GM19324 (cell line): ENCODE data around the gene DUXB.

Experiments
- ATAC-seq: cut with Tn5 transposase; IDR thresholded peaks from one replicate; pipeline ENCODE4 v1.9.1; 2021; ENCODE audit warnings: mild to moderate bottlenecking, moderate library complexity; ENCODE audit not compliant: unreplicated experiment, low FRiP score

DUXB gene, protein sequence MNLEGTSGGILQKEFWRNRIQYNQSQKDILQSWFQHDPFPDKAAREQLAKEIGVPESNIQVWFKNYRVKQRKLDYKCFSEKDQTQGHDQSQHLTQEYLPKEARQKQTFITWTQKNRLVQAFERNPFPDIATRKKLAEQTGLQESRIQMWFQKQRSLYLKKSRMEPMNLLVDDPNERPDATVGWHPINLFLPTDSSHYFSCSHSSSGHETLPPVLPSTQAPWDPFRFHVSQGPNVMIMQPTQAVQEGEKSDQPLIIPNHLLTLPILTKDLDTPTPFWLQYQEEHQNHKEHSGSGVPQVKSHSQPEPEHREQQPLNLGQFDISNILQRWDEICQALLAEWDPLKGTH

GRCh38 chr16:75701361-75701760 is at the start of gene DUXB:
Gene DUXB (minus strand): TSS chr16:75701461. CDS start chr16:75701418, 43 bp downstream.
- ATAC-seq: no peak

DNA sequence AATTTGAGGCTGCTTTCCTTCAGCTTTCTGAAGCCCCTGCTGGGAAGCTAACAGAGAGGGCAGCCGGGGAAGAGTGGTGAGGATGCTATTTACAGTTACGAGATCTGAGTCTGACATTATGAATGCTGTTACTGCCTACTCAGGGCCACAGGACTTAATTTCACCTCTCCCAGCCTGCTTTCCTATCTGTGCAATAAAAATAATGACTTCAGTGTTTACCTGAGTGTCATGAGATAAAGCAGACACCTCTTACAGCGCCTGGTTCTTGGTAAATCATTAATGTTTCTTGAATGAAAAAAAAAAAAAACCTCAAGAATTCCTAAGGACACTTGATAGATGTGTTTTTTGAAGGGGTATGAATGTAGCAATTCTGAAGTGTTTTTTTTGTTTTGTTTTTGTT is 49.3 kb upstream of the DUXB start:
- ATAC-seq: no peak

DNA sequence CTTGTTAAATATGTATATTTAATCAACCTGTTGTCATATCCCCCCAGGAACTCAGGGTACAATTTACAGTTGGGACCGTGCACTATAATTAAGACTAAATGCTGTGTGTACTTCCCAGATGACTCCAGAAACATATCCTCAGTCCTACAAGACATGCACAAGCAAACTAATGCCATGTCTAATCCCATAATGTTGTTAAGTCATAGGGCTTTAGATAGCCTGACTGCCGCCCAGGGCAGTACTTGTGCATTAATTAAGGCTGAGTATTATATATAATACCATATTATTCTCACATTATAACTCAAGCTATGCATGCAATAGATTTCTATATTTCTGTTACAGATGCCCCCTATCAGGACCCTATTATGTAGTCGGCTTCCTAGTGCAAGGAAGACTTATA is 45.1 kb upstream of the DUXB start:
- ATAC-seq: no peak

GRCh38 chr16:75745823-75746222 is 44.6 kb upstream of the DUXB start:
- no peak for ATAC-seq

DNA sequence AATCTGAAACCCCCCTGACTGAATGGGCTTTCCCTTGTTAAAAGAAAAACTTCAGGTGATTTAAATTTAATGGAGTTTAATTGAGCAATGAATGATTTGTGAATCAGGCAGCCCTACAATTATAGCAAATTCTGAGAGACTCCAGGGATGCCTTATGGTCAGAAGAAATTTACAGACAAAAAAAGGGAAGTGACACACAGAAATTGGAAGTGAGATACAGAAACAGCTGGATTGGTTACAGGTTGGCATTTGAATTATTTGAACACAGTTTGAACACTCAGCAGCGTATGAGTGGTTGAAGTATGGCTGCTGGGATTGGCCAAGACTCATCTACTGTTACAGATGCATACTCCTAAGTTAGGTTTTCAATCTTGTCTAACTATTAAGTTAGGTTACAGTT is 44.0 kb upstream of the DUXB start:
- no peak for ATAC-seq

- ATAC-seq: no peak
These were observed 41.3 kb upstream of the DUXB start for GRCh38 chr16:75742424-75743047.

- no peak for ATAC-seq
These were observed 32.3 kb upstream of the DUXB start for GRCh38 chr16:75733305-75734211.

- no peak for ATAC-seq
These were observed 31.6 kb upstream of the DUXB start for GRCh38 chr16:75732871-75733270.

GRCh38 chr16:75727221-75727620 is 26.0 kb upstream of the DUXB start:
- no peak for ATAC-seq

DNA sequence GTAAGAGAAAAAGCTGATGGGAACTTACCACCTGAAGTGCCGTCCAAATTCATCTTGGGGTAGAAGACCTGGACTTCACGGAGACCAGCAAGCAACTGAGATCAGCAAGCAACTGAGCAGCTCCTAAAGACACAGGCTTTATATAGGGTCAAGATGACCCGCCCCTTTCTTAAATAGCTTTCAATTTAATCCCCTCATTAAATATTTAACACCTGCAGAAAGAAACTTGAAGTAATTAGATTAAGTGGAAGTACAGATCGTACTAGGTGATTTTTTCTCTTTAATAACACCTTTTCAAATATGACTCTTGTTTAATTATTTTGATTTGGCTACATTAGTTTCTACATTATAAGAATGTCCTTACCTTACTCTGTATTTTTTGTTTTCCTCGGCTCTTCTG is 25.1 kb upstream of the DUXB start, which contains the start of gene CPHXL:
CPHXL (minus strand) TSS at position 101 of the 400 bp plus-strand sequence; CDS start at position 53, 48 bp downstream.
- no peak for ATAC-seq

DNA sequence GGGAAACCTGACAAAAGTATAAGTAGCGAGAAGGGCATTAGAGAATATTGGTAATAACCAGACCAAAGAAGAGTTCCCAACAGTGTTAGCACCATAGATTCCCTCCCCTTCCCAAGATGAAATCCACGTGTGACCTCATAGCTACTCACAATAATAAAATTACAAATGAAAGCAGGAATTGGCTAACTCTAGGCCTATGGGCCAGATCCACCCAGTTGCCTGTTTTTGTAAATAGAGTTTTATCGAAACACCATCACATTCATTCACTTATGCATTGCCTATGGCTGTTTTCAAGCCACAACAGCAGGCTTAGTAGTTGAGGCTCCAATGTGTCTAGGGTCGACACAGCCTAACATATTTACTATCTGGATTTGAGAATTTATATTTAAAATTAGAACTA is 17.2 kb upstream of the DUXB start:
- ATAC-seq: no peak

- no peak for ATAC-seq
These were observed 13.4 kb upstream of the DUXB start for GRCh38 chr16:75714661-75715060.

GRCh38 chr16:75710344-75710743 is 9.1 kb upstream of the DUXB start:
- ATAC-seq: no peak

DNA sequence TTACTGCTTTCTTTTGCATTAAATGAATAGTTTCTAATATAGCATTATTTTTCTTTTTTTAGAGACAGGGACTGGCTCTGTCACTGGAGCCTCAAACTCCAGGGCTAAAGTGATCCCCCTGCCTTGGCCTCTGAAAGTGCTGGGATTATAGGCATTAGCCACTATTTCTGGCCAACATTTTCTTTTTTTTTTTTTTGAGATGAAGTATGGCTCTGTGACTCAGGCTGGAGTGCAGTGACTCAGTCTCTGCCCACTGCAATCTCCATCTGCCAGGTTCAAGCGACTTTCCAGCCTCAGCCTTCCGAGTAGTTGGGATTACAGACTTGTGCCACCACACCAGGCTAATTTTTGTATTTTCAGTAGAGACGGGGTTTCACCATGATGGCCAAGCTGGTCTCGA is 2.0 kb upstream of the DUXB start:
- ATAC-seq: no peak

- ATAC-seq: no peak
These were observed 981 bp upstream of the DUXB start for GRCh38 chr16:75702242-75702641.

DNA sequence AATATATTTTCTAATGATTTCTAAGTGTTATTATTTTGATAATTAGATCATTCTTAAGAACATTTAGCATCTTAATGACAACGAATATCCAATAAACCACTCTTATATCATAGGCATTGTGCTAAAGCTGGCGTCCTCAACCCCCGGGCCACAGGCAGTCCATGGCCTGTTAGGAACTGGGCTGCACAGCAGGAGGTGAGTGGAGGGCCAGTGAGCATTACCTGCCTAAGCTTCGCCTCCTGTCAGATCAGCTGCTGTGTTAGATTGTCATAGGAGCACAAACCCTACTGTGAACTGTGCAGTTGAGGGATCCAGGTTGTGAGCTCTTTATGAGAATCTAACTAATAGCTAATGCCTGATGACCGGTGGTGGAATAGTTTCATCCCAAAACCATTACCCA is 3.7 kb downstream of the DUXB start:
- ATAC-seq: no peak

GRCh38 chr16:75695708-75696107 is 5.6 kb downstream of the DUXB start:
- ATAC-seq: no peak

DNA sequence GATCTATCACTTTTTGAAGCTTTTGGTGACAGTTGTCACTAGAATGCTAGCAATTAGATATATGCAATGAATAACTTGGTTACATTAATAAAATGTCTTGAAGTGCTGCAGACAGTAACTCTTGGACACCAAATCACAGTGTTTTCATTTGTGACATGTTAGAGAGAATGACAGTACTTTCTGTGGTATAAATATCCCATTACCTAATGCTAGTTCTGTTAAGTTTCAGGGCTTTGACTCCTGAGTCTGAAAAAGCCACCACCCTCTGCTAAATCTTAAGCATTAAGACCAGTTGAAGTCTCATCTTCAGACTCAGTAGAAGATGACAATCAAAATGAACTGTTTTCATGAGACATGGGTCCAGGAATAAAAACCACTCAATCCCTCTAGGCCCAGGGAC is 13.9 kb downstream of the DUXB start:
- ATAC-seq: no peak

DNA sequence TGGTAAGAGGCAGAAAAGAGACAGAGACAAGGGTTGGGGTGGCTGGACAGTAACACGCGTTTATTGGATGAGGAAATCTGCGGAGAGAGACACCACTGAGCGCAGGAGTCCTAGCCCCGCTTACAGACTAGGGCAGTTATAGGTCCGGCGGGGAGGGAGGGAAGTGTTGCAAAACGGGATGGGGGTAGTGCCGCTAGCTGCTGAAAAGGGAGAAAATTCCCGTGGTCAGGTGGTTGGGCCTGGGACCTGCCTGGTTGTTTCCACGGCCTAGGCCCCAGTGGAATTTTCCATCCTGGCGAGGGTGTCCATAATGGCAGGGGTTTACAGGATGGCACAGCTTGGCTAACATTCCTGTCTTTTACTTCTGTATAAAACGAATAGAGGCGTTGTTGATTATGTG is 19.0 kb downstream of the DUXB start:
- no peak for ATAC-seq

DNA sequence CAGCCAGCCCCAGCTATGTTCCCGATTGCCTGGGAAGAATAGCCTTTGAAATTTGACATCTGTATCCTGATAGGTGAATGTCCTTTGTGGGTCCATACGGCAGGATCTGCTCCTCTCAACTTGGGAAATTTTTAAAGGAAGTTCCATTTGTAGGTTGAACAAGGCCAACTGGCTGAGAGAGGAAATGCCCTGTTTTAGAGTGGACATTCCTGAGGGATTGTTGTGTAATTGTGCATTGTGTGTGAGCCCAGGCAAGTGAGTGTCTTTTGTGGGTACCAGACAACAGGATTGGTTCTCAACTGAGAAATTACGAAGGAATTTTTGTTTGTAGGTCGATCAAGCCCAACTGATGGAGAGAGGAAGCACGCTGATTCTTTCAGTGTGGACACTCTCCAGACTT is 21.9 kb downstream of the DUXB start:
- ATAC-seq: no peak

- no peak for ATAC-seq
These were observed 24.4 kb downstream of the DUXB start, which contains the start of gene CPHXL2 for GRCh38 chr16:75676909-75677308. Gene CPHXL2 (minus strand): TSS chr16:75677009. CDS start chr16:75676999, 10 bp downstream.
